CD4-positive, alpha-beta T cell (primary cell): Measurements from ENCODE around the gene STEAP3. TPM values are rescaled to one million over a fixed set of nuclear protein-coding genes. Genes with fewer than 3 reads are reported as not detected.

Source experiments
- ATAC-seq: fragments of 200-7000 bp; cut with Tn5 transposase; one replicate; pipeline ENCODE4 v1.10.0; 2022; ENCODE audit warnings: mild to moderate bottlenecking; ENCODE audit not compliant: poor library complexity
- CTCF ChIA-PET: fragments of 350-600 bp; sonication (Branson Sonifier 250); formaldehyde crosslinking; loops from one replicate; lab custom pipeline; 2021; ENCODE audit warnings: antibody characterized with exemption, inconsistent platforms; lab: Charles Lee
- POLR2A ChIA-PET: fragments of 350-600 bp; sonication (Branson Sonifier 250); formaldehyde crosslinking; loops from one replicate; lab custom pipeline; 2021; ENCODE audit warnings: antibody characterized with exemption, inconsistent platforms; lab: Charles Lee
- DNase-seq, 14 experiments: peaks; one replicate each; pipeline ENCODE4 v3.0.0-alpha.2; 2013 to 2020; ENCODE audit warnings: mixed read lengths in 2 of 14
- H3K27ac ChIP-seq, 2 donors: one replicate each; pipeline versions ENCODE4 v1.5.1 to v1.7.0; 2013; ENCODE audit warnings: low read length in 2 of 2, low read depth in 1 of 2, mild to moderate bottlenecking in 1 of 2
- H3K27me3 ChIP-seq, 2 experiments: 1 replicate in 1 of 2; 2 replicates in 1 of 2; pipeline versions ENCODE4 v1.6.1 to v1.7.0; 2013; ENCODE audit warnings: low read length in 2 of 2, control low read depth in 1 of 2, mild to moderate bottlenecking in 1 of 2, moderate library complexity in 1 of 2; ENCODE audit not compliant: insufficient read depth in 2 of 2, control insufficient read depth in 1 of 2
- H3K36me3 ChIP-seq: one replicate; pipeline ENCODE4 v1.6.1; 2013; ENCODE audit warnings: low read length, control low read depth; ENCODE audit not compliant: insufficient read depth
- H3K4me1 ChIP-seq: one replicate; pipeline ENCODE4 v1.6.1; 2013; ENCODE audit warnings: low read length, control low read depth; ENCODE audit not compliant: insufficient read depth
- H3K4me3 ChIP-seq: one replicate; pipeline ENCODE4 v1.5.1; 2013; ENCODE audit warnings: mild to moderate bottlenecking, low read length, moderate library complexity
- H3K9me3 ChIP-seq, 2 experiments: 1 replicate in 1 of 2; 2 replicates in 1 of 2; pipeline versions ENCODE4 v1.6.1 to v1.7.0; 2013; ENCODE audit warnings: low read length in 2 of 2, mild to moderate bottlenecking in 2 of 2, control low read depth in 1 of 2, moderate library complexity in 1 of 2; ENCODE audit not compliant: control insufficient read depth in 1 of 2, insufficient read depth in 1 of 2
- H3K27ac Mint-ChIP-seq: one replicate; pipeline ENCODE4 v1.8.0; 2020; ENCODE audit warnings: mixed read lengths
- H3K27me3 Mint-ChIP-seq: one replicate; pipeline ENCODE4 v1.8.0; 2021; ENCODE audit warnings: mixed read lengths
- H3K36me3 Mint-ChIP-seq: one replicate; pipeline ENCODE4 v1.8.0; 2021; ENCODE audit warnings: low read depth, mixed read lengths
- H3K4me1 Mint-ChIP-seq: one replicate; pipeline ENCODE4 v1.8.0; 2021; ENCODE audit warnings: low read depth, mixed read lengths
- H3K4me3 Mint-ChIP-seq: one replicate; pipeline ENCODE4 v1.8.0; 2020; ENCODE audit warnings: mild to moderate bottlenecking, mixed read lengths
- H3K9me3 Mint-ChIP-seq: one replicate; pipeline ENCODE4 v1.8.0; 2020; ENCODE audit warnings: mixed read lengths
- CTCF ChIP-seq: fragments of 200-600 bp; IDR thresholded peaks from one replicate; pipeline ENCODE4 v1.8.0; 2022; ENCODE audit warnings: antibody characterized with exemption, mild to moderate bottlenecking
- intact Hi-C, 2 experiments: fragments of 100-400 bp; cut with DNase I in 1 of 2; cut with micrococcal nuclease in 1 of 2; formaldehyde crosslinking; loops; one replicate each; pipeline versions ENCODE4 v1.15.1 to v1.9.0; 2023 to 2025; cut with DNase I, micrococcal nuclease
- total RNA-seq, 174 experiments: library from RNA in 2 of 174; stranded (reverse) in 2 of 174; gene quantifications; one replicate each; pipeline ENCODE4 v1.2.3 and lab custom pipeline; 2021 to 2026

STEAP3 gene
- total RNA-seq, 2 experiments from 2014 or later: not detected

- Mint-ChIP-seq H3K4me3 (no peak overlapping the region), H3K36me3 (no peaks in the 10 kb centered on the region), H3K9me3 (no peaks in the 10 kb centered on the region), H3K27ac (no peak overlapping the region), H3K27me3 (peaks cover 42% of the 10 kb centered on the region), H3K4me1 (no peaks in the 10 kb centered on the region)
- Histone ChIP-seq H3K4me1 (no peaks in the 10 kb centered on the region), H3K9me3 (no peaks in the 10 kb centered on the region), H3K27ac (no peak overlapping the region), H3K27me3 (peaks cover 4% of the 10 kb centered on the region in 2 experiments), H3K36me3 (no peaks in the 10 kb centered on the region), H3K4me3 (no peak overlapping the region)
- ChIA-PET CTCF (no interaction called here), POLR2A (no interaction called here)
- intact Hi-C loops: no loop called here
- DNase-seq: no peak
- ATAC-seq: no peak
- TF ChIP-seq CTCF: no peak
Measured at GRCh38 chr2:119197126-119197405, 26.6 kb upstream of the STEAP3 start.

GRCh38 chr2:119197529-119198239 lies 25.9 kb upstream of the STEAP3 start:
- no peaks in the 10 kb centered on the region for H3K36me3 ChIP-seq
- H3K4me3 ChIP-seq: no peak overlapping the region
- DNase-seq (no peak), ATAC-seq (no peak)
- no peaks in the 10 kb centered on the region for H3K36me3 Mint-ChIP-seq
- no peaks in the 10 kb centered on the region for H3K4me1 ChIP-seq
- intact Hi-C loops: no loop called here
- H3K9me3 ChIP-seq: no peaks in the 10 kb centered on the region
- H3K27me3 Mint-ChIP-seq: peaks cover 41% of the 10 kb centered on the region
- TF ChIP-seq CTCF: no peak
- H3K9me3 Mint-ChIP-seq: no peaks in the 10 kb centered on the region
- H3K4me1 Mint-ChIP-seq: no peaks in the 10 kb centered on the region
- POLR2A ChIA-PET: no interaction called here
- CTCF ChIA-PET: no interaction called here
- H3K27me3 ChIP-seq: peaks cover 3% of the 10 kb centered on the region in 2 experiments
- H3K27ac ChIP-seq: no peak overlapping the region
- H3K27ac Mint-ChIP-seq: no peak overlapping the region
- H3K4me3 Mint-ChIP-seq: no peak overlapping the region

GRCh38 chr2:119198240-119198840 lies 25.3 kb upstream of the STEAP3 start:
- Histone ChIP-seq H3K9me3 (no peaks in the 10 kb centered on the region), H3K36me3 (no peaks in the 10 kb centered on the region), H3K4me3 (no peak overlapping the region), H3K4me1 (no peaks in the 10 kb centered on the region), H3K27me3 (no peaks in the 10 kb centered on the region), H3K27ac (no peak overlapping the region)
- Mint-ChIP-seq H3K27ac (no peak overlapping the region), H3K4me1 (no peaks in the 10 kb centered on the region), H3K4me3 (no peak overlapping the region), H3K27me3 (peaks cover 35% of the 10 kb centered on the region), H3K36me3 (no peaks in the 10 kb centered on the region), H3K9me3 (no peaks in the 10 kb centered on the region)
- no peak for DNase-seq
- CTCF ChIA-PET: no interaction called here
- POLR2A ChIA-PET: no interaction called here
- no peak for ATAC-seq
- TF ChIP-seq CTCF: no peak
- intact Hi-C loops: no loop called here
